Activated naive CD4-positive, alpha-beta T cell treated with anti-CD3 and anti-CD28 coated beads, Interleukin-2, amount 50 U/mL, for 16 hours (primary cell): ENCODE measurements around the gene CHST13.

ENCODE experiments used
- DNase-seq: peaks from one replicate; pipeline ENCODE4 v3.0.0-alpha.2; 2020

Gene CHST13

GRCh38 chr3:126488886-126489569 lies 34.9 kb upstream of the CHST13 start:
- no peak for DNase-seq

DNA sequence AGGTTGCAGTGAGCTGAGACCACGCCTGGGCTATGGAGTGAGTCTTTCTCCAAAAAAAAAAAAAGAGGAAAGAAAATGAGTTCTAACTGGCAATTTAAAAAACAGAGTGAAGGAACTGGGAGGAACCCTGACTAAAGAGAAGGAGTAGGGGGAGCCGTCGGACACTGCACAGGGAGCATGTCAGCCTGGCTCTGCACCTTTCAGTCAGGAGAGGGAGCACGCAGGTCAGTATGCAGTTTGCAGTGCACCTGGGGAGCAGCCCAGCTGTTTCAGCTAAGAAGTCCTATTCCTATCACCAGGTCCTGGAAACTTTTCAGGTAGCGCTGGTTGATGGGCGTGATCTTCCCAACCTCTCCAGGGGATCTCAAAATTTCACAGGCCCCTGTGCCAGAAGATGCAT lies 33.3 kb upstream of the CHST13 start:
- DNase-seq = no peak

DNA sequence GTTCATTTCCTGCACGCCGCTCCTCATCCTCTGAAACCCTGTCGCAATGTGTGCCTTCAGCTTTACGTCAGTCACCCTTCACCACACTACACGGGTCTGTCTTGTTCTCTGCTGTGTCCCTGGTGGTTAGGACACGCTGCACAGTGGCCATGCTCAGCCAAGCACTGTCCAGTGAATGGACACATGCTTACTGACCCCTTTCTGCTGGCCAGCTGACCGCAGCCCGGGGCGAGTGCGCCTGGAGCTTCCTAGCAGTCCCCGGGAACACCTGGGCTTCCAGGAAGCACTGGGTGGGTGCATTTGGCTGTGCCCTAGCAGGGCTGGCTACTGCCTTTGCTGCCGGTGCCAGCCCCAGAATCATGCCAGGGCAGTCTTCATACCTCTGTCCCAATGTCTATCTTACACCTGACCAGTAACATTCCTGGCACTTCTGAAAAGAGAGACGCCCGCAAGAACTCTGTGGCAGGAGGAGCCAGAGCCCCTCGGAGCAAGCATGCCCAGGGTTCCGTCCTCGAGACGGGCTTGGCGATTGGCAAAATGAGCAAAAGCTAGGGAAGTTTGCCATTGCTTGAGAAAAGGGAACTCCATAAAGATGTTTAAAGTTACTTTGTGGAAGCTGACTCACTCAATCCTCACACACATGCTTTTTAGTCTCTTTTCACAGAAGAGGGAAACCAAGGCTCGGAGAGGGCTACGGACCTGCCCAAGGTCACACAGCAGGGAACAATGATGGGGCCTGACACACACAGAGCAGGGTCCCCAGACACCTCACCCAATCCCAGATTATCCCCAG lies 32.5 kb upstream of the CHST13 start:
- DNase-seq = no peak

GRCh38 chr3:126493051-126493450 lies 30.9 kb upstream of the CHST13 start:
- DNase-seq = no peak

- DNase-seq = no peak
Measured at GRCh38 chr3:126493739-126494138, 30.2 kb upstream of the CHST13 start.

DNA sequence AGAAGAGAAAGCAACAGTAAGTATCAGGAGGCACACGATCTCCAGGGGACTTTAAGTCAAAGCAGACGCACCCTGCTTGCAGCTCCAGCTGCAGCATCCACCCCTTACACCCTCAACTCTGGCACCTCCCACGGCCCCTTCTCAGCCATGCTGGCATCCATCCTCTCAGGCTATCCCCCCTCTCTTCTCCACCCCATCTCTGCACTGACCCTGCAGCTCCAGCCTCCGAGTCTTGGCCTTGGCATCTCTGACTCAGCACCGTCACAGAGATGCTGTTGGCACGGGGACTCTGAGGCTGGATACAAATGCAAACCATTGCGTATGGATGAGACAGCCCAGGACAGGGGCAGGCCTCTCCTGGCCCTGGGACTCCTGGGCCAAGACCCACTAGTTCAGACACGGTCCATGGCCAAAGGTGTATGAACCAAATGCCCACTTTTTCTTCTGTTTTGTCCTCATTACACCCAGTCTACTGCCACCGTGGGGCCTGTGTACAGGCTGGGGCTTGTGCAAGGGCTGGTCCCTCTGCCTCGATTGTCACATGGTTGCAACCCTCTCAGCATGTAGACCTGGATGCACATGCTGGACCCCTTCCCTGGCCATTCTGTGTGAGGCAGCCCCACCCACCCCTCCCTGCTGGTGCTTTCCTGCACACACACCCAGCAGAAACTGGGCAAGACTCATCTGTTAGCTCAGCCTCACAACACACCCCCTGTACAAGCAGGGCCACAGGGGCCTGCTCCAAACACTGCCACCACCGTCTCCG lies 29.6 kb upstream of the CHST13 start:
- DNase-seq = no peak

- DNase-seq = no peak
Measured at GRCh38 chr3:126494970-126495230, 29.1 kb upstream of the CHST13 start.

GRCh38 chr3:126495786-126496185 lies 28.2 kb upstream of the CHST13 start:
- DNase-seq = no peak

DNA sequence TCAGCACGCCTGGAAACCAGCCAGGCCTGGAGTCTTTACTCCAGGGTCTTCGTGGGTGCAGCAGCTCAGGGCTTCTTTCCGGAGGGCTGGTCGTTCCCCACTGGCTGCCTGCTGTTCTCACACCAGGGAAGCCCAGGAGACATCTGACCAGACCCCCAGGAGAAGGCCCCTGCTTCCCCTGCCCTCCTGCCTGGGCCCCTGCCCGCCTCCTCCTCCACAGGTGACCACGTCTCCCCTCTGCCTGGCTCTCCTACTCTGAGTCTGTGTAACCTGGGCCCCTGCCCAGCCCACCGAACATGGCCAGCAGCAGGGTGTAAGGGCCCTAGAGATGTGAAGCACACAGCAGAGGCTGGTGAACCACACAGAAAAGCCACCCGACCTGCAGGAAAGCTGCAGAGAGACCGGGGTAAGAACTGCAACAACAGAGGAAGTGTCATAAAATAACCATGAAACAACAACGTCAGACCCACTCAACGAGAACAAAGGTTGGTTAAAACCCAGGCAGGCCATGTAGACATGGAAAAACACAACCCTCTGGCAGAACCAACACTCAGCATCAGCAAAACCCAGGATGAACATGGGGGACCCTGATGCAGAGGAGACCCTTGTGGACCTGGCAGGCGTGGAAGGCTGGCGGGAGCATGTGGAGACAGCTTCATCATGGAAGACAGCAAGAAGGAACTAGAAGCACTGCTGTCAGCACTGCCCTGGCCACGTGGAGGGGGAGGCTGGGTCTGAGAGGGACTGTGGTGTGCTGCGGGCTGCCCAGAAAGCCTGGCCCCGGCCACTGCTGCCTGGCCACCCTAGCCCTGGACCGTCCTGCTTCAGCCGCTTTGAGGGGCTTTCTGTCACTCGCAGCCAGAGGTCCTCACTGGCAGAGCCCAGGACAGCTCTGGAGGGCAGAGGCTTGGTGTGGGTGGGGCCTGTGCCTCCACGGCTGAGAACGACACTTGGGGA lies 26.8 kb upstream of the CHST13 start:
- no peak for DNase-seq

DNA sequence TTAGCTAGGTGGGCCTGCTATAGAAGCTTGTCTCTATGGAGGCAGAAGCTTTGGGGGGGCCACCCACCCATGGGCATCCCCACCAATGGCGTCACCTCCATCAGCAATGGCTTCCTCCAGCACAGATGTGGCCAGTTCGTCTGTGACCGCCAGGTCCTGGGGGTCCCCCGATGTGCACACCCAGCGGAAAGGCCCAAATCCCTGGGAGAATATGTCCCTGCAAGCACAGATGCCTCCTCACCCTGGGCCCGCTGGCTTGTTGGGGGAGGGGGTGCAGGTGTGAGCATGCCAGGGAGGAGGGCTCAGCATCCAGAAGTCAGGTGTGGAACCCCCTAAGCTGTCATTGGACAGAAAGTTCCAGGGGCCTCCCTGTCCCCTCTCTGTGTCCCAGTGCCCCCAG lies 26.0 kb upstream of the CHST13 start:
- no peak for DNase-seq

DNA sequence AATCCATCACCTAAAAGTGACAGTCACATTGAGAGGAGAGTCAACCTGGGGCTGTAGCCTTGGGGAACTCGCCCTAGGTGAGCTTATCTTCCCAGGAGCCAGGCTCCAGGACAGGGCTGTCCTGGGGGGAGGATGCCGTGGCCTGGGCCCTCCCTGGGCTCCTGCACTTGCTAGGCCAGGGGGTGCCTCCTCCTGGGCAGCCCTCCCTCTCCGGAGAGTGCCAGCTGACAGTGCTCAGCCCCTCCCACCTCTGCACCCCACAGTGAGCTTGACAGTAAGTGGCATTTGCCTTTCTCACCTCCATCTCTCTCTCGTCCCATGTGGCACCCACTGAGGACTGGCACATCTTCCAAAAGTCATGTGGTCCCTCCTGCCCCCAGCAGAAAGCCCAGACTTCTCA lies 25.5 kb upstream of the CHST13 start:
- no peak for DNase-seq

- no peak for DNase-seq
Measured at GRCh38 chr3:126498929-126499328, 25.0 kb upstream of the CHST13 start.

DNA sequence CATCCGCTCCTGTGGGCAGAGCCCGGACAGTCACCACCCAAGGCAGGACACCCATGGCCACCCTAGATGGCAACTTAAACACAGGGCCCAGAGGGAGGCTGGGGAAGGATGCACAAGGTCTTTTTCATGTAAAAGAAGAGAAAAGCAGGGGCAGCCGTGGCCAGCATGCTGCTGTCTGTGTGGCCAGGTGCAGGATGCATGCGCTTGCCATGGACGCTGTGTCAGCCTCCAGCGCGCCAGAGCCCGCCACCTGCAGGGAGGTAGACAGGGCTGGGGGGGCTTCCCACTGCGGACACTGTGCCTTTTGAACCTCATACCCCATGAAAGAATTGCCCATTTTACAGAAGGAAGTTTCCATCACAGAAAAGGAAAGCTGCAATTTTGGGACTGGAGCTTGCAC lies 24.6 kb upstream of the CHST13 start:
- no peak for DNase-seq

GRCh38 chr3:126500016-126500415 lies 23.9 kb upstream of the CHST13 start:
- DNase-seq = no peak

DNA sequence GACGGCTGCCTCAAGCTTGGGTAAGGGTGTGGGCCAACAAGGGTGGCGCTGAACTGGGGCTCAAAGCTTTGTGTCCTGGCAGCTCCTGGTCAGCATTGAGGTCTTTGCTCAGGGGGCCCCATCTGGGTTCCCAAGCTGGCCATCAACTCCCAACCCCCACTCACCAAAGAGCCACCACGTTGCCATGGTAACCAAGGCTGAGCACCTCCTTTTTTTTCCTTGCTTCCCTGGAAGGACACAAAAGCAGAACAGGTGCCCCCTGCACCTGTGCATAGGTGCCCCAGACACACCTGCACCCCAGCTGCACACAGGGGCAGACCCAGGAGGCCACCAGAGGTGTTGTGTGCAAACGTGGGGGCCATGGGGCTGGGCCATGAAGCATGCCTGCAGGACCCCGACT lies 22.9 kb upstream of the CHST13 start:
- no peak for DNase-seq

DNA sequence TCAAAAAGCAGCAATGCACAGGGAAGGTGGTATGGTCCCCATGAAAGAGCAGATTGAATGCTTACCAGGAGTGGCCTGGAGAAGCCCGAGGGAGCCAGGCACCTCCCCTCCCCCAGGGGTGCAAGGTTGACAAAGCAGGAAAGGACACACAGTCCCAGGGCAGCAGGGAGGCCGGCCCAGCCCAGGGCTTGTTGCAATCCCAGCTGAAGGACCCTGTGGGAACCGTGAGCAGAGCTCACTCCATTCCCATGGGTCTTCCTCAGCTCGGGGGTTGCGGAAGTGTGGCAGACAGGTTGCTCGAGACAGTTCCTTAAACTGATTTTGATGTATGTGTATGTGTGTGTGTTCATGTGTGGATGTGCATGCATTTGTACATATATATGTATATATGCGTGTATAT lies 22.2 kb upstream of the CHST13 start:
- DNase-seq = no peak

GRCh38 chr3:126502656-126503055 lies 21.3 kb upstream of the CHST13 start:
- DNase-seq = no peak

- DNase-seq = no peak
Measured at GRCh38 chr3:126503701-126504100, 20.3 kb upstream of the CHST13 start.

DNA sequence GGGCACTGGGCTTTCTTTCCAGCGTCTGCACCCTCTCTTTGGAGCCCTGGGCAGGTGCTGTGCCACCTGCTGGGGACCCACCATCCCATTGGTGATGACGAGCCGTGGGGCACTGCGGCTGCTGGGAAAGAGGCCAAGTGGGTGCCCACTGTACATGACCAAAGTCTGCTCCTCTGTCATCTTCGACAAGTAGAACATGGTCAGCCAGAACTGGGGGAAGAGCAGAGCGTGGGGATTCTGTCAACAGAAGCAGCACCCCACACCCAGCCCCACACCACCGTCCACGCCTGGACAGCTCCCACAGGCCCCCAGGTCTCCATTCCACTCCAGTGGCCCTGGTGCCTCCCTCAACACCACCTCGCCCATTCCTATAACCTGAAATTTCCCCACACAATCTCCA lies 16.1 kb upstream of the CHST13 start:
- DNase-seq = no peak

- no peak for DNase-seq
Measured at GRCh38 chr3:126508564-126508964, 15.4 kb upstream of the CHST13 start.

DNA sequence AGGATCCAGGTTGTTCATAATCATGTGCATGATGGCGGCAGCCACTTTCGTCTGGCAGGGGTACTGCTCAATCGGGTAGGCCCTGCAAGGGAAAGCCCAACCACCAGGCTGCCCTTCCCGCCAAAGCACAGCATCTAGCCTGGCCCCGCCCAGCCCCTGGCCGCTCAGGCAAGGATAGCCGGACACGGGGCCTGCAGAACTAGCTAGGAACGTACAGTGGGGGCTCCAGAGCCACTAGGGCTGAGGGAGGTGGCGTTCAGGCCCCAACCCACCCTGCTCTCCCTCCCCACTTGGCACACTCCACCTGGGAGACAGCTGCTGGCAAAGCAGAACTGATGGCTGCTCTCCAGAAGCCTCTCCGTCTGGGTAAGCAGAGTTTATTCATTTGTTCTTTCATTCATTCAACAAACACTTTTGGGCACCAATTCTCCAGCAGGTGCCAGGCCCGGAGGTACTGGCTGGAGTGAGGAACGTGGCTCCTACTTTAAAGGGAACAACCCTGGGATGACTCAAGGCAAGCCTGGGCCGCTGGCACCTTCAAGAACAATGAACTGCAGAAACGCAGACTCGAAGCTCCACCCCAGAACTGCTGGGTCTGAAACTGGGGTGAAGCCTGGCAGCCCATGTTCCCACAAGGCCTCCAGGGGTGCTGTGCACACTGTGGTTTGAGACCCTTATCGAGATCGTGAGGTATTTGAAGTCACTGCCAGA lies 14.2 kb upstream of the CHST13 start:
- no peak for DNase-seq

GRCh38 chr3:126510308-126510910 lies 13.5 kb upstream of the CHST13 start:
- no peak for DNase-seq
